ENCODE results near the gene SASH1. TPM values are rescaled to one million over a fixed set of nuclear protein-coding genes. Genes with fewer than 3 reads are reported as not detected.

SASH1 gene
- total RNA-seq, 1 experiment from 2014 or later, result 12.3 TPM

DNA sequence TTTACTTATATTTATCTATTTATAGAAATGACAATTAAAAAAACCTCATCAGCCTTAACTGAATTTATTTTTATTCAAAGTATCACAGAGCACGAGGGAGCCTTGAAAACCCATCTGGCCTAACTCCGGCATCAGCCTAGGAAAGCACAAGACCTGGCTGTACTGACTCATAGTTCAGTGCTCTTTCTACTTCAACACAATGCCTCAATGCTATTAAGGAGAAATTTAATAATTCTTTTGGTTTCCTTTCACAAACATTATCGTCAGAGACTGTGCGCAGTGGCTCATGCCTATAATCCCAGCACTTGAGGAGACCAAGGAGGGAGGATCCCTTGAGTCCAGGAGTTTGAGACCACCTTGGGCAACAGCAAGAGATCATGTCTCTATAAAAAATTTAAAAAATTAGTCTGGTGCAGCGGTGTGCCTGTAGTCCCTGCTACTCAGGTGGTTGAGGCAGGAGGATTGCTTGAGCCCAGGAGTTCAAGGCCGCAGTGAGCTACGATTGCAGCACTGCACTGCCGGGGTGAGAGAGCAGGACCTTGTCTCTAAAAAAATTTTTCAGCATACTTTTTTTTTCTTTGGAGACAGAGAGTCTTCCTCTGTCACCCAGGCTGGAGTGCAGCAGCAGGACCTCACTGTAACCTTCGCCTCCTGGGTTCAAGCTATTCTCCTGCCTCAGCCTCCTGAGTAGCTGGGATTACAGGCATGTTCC is 1.9 kb upstream of the SASH1 start:
- no peaks in the 10 kb centered on the region for H3K27me3 Mint-ChIP-seq (ENCODE audit: unreplicated experiment)
- DNase-seq, result no peak
- peaks cover 18% of the 10 kb centered on the region for H3K36me3 Mint-ChIP-seq (ENCODE audit: insufficient read depth, unreplicated experiment)
- peaks cover 18% of the 10 kb centered on the region for H3K4me1 Mint-ChIP-seq (ENCODE audit: low read depth, unreplicated experiment)
- CTCF ChIA-PET, result no interaction called here
- TF ChIP-seq, protein P1, sequence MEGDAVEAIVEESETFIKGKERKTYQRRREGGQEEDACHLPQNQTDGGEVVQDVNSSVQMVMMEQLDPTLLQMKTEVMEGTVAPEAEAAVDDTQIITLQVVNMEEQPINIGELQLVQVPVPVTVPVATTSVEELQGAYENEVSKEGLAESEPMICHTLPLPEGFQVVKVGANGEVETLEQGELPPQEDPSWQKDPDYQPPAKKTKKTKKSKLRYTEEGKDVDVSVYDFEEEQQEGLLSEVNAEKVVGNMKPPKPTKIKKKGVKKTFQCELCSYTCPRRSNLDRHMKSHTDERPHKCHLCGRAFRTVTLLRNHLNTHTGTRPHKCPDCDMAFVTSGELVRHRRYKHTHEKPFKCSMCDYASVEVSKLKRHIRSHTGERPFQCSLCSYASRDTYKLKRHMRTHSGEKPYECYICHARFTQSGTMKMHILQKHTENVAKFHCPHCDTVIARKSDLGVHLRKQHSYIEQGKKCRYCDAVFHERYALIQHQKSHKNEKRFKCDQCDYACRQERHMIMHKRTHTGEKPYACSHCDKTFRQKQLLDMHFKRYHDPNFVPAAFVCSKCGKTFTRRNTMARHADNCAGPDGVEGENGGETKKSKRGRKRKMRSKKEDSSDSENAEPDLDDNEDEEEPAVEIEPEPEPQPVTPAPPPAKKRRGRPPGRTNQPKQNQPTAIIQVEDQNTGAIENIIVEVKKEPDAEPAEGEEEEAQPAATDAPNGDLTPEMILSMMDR (IDR thresholded peaks at IDR 0.05; ENCODE audit: unreplicated experiment), result no peak
- no peak overlapping the region for H3K4me3 Mint-ChIP-seq (ENCODE audit: low read depth, unreplicated experiment)
- no peak overlapping the region for H3K27ac Mint-ChIP-seq (ENCODE audit: unreplicated experiment)
- no peaks in the 10 kb centered on the region for H3K9me3 Mint-ChIP-seq (ENCODE audit: low read depth, unreplicated experiment)
- BruUV-seq (replicated peaks), result no TSS peak
- intact Hi-C loops (cut with micrococcal nuclease; ENCODE audit: unreplicated experiment), result loop anchor here (5.0 kb wide), 1 partner anchor 122 kb away; no protein-coding TSS in a partner anchor

DNA sequence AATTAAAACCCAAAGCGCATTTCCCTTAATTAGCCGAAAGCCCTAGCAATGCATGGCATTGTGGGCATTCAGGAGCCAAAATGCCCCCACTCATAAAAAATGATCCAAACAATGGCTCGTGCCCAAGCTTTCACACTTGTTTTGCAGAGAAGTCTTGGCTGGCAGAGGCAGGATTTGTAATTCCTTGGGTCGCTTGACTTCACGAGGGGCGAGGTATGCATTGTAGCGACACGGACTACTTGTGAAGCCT is 613 bp upstream of the SASH1 start:
- H3K9me3 Mint-ChIP-seq (ENCODE audit: low read depth, unreplicated experiment), result no peaks in the 10 kb centered on the region
- BruUV-seq (replicated peaks), result no TSS peak
- DNase-seq, result no peak
- CTCF ChIA-PET, result no interaction called here
- TF ChIP-seq, protein P1 (IDR thresholded peaks at IDR 0.05; ENCODE audit: unreplicated experiment), result no peak
- H3K4me3 Mint-ChIP-seq (ENCODE audit: low read depth, unreplicated experiment), result peak overlapping the region; percentile 90
- intact Hi-C loops (cut with micrococcal nuclease; ENCODE audit: unreplicated experiment), result loop anchor here (5.0 kb wide), 1 partner anchor 120 kb away; no protein-coding TSS in a partner anchor
- no peaks in the 10 kb centered on the region for H3K27me3 Mint-ChIP-seq (ENCODE audit: unreplicated experiment)
- peak overlapping the region; percentile 98 for H3K27ac Mint-ChIP-seq (ENCODE audit: unreplicated experiment)
- H3K36me3 Mint-ChIP-seq (ENCODE audit: insufficient read depth, unreplicated experiment), result peaks cover 18% of the 10 kb centered on the region
- peaks cover 18% of the 10 kb centered on the region for H3K4me1 Mint-ChIP-seq (ENCODE audit: low read depth, unreplicated experiment)

DNA sequence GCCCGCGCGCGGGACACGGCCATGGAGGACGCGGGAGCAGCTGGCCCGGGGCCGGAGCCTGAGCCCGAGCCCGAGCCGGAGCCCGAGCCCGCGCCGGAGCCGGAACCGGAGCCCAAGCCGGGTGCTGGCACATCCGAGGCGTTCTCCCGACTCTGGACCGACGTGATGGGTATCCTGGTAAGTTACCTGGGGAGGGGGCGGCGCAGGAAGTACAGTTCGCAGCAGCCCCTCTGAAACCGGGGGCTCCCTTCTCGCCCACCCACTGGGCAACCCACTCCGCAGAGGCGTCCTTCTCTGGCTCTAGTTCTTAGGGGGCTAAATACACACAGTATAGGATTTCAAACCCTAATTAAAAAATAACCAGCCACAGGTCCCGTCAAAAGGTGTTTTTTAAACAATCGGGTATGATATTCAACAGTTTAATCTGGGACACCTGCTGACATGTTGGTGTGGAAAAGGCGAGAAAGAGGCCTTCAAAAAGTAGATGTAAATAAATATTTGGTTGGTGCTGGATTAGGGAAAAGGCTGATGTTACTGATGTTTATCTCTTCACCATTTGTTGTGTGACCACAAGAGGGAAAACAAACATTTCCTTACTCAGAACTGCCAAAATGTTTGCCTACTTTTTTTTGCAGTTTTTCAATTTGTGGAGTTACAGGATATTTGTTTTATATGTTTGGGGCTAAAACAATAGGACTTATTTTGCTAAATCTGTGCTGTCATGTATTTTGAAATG is 577 bp downstream of the SASH1 start:
- TSS peak; percentile 59 for BruUV-seq (replicated peaks)
- H3K36me3 Mint-ChIP-seq (ENCODE audit: insufficient read depth, unreplicated experiment), result peaks cover 18% of the 10 kb centered on the region
- H3K9me3 Mint-ChIP-seq (ENCODE audit: low read depth, unreplicated experiment), result no peaks in the 10 kb centered on the region
- peak overlapping the region; percentile 90 for H3K4me3 Mint-ChIP-seq (ENCODE audit: low read depth, unreplicated experiment)
- H3K27me3 Mint-ChIP-seq (ENCODE audit: unreplicated experiment), result no peaks in the 10 kb centered on the region
- H3K27ac Mint-ChIP-seq (ENCODE audit: unreplicated experiment), result no peak overlapping the region
- CTCF ChIA-PET, result no interaction called here
- peaks cover 18% of the 10 kb centered on the region for H3K4me1 Mint-ChIP-seq (ENCODE audit: low read depth, unreplicated experiment)
- intact Hi-C loops (cut with micrococcal nuclease; ENCODE audit: unreplicated experiment), result loop anchor here (5.0 kb wide), 1 partner anchor 119 kb away; no protein-coding TSS in a partner anchor
- TF ChIP-seq, protein P1 (IDR thresholded peaks at IDR 0.05; ENCODE audit: unreplicated experiment), result no peak
- DNase-seq, result no peak

DNA sequence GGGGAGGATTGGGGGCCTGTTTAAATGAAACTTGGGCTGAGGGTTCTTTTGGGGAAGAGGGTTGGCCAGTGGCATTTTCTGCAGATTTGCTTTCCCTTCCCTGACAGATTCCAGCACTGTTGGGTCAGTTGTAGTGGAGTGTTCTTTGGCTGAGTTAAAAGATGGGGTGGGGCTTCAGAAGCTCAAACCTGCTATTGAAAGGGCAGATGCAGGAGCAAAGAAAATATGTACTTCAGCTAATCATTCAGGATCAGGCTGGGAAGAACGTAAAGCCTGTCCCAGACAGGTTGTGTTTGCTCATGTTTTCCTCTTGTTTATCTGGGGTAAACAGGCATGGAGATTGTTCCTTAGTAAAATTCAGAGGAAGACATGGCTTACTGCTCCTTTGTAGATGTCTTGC is 2.5 kb downstream of the SASH1 start:
- H3K9me3 Mint-ChIP-seq (ENCODE audit: low read depth, unreplicated experiment), result no peaks in the 10 kb centered on the region
- intact Hi-C loops (cut with micrococcal nuclease; ENCODE audit: unreplicated experiment), result no loop called here
- peaks cover 18% of the 10 kb centered on the region for H3K4me1 Mint-ChIP-seq (ENCODE audit: low read depth, unreplicated experiment)
- H3K4me3 Mint-ChIP-seq (ENCODE audit: low read depth, unreplicated experiment), result no peak overlapping the region
- no peak overlapping the region for H3K27ac Mint-ChIP-seq (ENCODE audit: unreplicated experiment)
- CTCF ChIA-PET, result no interaction called here
- BruUV-seq (replicated peaks), result no TSS peak
- H3K27me3 Mint-ChIP-seq (ENCODE audit: unreplicated experiment), result no peaks in the 10 kb centered on the region
- peaks cover 18% of the 10 kb centered on the region for H3K36me3 Mint-ChIP-seq (ENCODE audit: insufficient read depth, unreplicated experiment)
- DNase-seq, result no peak
- TF ChIP-seq, protein P1 (IDR thresholded peaks at IDR 0.05; ENCODE audit: unreplicated experiment), result no peak

All from Calu3 (cell line).